Heart left ventricle (tissue), 16 donors: ENCODE results near the gene RAB40C. TPM values are rescaled to one million over a fixed set of nuclear protein-coding genes. Genes with fewer than 3 reads are reported as not detected.
"Not testable (repeated sequence)": the region's sequence is repeated elsewhere in the genome, so short reads cannot be mapped to it uniquely, and the experiment has no call there.

Experiments
- ATAC-seq, 4 donors: fragments of 200-7000 bp; cut with Tn5 transposase; one replicate each; pipeline ENCODE4 v1.9.1; 2020 to 2022; ENCODE audit warnings: moderate library complexity in 4 of 4, mild to moderate bottlenecking in 3 of 4, moderate number of reproducible peaks in 1 of 4
- DNase-seq, 5 donors: peaks; one replicate each; pipeline ENCODE4 v3.0.0-alpha.2; 2020
- H3K27ac ChIP-seq, 12 donors: fragments of 200-600 bp; sonication (generic) in 4 of 12; one replicate each; pipeline versions ENCODE4 v1.5.0 to v1.8.0; 2016 to 2022; ENCODE audit warnings: mild to moderate bottlenecking in 2 of 12
- H3K27me3 ChIP-seq, 9 donors: fragments of 200-600 bp; sonication (generic) in 2 of 9; one replicate each; pipeline versions ENCODE4 v1.5.1 to v1.8.0; 2016 to 2022; ENCODE audit warnings: mild to moderate bottlenecking in 3 of 9
- H3K36me3 ChIP-seq, 9 donors: fragments of 200-600 bp; sonication (generic) in 2 of 9; one replicate each; pipeline versions ENCODE4 v1.5.0 to v1.8.0; 2018 to 2022; ENCODE audit warnings: mild to moderate bottlenecking in 2 of 9
- H3K4me1 ChIP-seq, 12 donors: fragments of 200-600 bp; sonication (generic) in 4 of 12; one replicate each; pipeline versions ENCODE4 v1.5.0 to v1.8.0; 2016 to 2022; ENCODE audit warnings: mild to moderate bottlenecking in 3 of 12
- H3K4me3 ChIP-seq, 12 donors: fragments of 200-600 bp; sonication (generic) in 4 of 12; one replicate each; pipeline versions ENCODE4 v1.5.0 to v1.8.0; 2017 to 2022; ENCODE audit warnings: mild to moderate bottlenecking in 9 of 12, moderate library complexity in 4 of 12
- H3K9me3 ChIP-seq, 12 donors: fragments of 200-600 bp; sonication (generic) in 4 of 12; one replicate each; pipeline versions ENCODE4 v1.5.0 to v1.8.0; 2016 to 2022; ENCODE audit warnings: mild to moderate bottlenecking in 1 of 12
- POLR2A ChIP-seq, 2 donors: fragments of 450-650 bp; IDR thresholded peaks; one replicate each; pipeline ENCODE4 v1.6.1; 2017; ENCODE audit warnings: antibody characterized with exemption in 2 of 2, mild to moderate bottlenecking in 2 of 2, moderate library complexity in 2 of 2
- WGBS, 4 donors: extraction: QIAGEN DNeasy Blood & Tissue Kit in 2 of 4; methylation state at CpG; one replicate each; pipeline versions ENCODE4 v1.1.5 to v1.1.7; 2013 to 2018; 5-methylcytosine and 5-hydroxymethylcytosine counted together
- intact Hi-C, 10 donors: fragments of 100-400 bp; cut with DNase I; formaldehyde crosslinking; loops; one replicate each; pipeline versions ENCODE4 v1.11.1 to v1.14.2; 2022
- polyA plus RNA-seq, 2 donors: library from polyadenylated mRNA; stranded (reverse); fragments of 200-250 nt; gene quantifications; one replicate each; pipeline ENCODE4 v1.2.3, GENCODE V29; 2013
- total RNA-seq, 9 donors: library from RNA; depleted of rRNA in 2 of 9; stranded (reverse); fragments of >200 nt in 2 of 9; fragmentation: NEBNext Ultra II Directional in 3 of 9; extraction: Animal tissue kit (Norgen Biotek cat#: 25700) in 3 of 9; gene quantifications; one replicate each; pipeline versions ENCODE4 v1.1.0 to v1.2.4, GENCODE V29; 2016 to 2023
- TF ChIP-seq, protein P1 (sequence below), 12 donors: fragments of 200-600 bp; sonication (generic) in 4 of 12; IDR thresholded peaks; one replicate each; pipeline versions ENCODE4 v1.5.0 to v1.8.0; 2018 to 2022; ENCODE audit warnings: antibody characterized with exemption in 12 of 12, mild to moderate bottlenecking in 5 of 12
- donor health status: ischemic (EF 13 %, LVEDD 7.1; RV severe dilation, severe dysfunction).
- donor health status: healthy with polysubstance abuse.
- donor health status: DM: no; HTN: yes; CAD: no.
- donor health status: DM: no; HTN: no; CAD: no.
- donor health status: ischemic (EF 25% LVEDD 6.9; RV normal size, moderate dysfunction).
- donor health status: ischemic (EF 25% LVEDD 5.7; RV mildly dilated, moderate dysfunction).
- donor health status: healthy.
- donor health status: DM: yes; HTN: yes; CAD: no.
- donor health status: ischemic (EF 35%, LVEDD 5.7; RV mildly dilated, moderate dysfunction).
- donor health status: nonischemic (EF 11% LVEDD 7.7; RV severe dilation, severe dysfunction).
- donor health status: DM: yes; HTN: yes; CAD: no.
- donor health status: PGD.
- donor health status: ischemic (EF 29% LVEDD 5.4; RV normal size, mild dysfunction).
- donor health status: nonischemic (EF 23%, LVEDD 6.1; RV moderate dilation, normal function).

The RAB40C gene
- total and polyA plus RNA-seq, 11 donors = 10.2 to 22.0 (median 12.8) TPM

- Histone ChIP-seq H3K36me3 (peaks cover 0 to 15% (median 1%) of the 10 kb centered on the region in 9 donors), H3K9me3 (no peaks in the 10 kb centered on the region), H3K27me3 (no peaks in the 10 kb centered on the region), H3K4me1 (peaks cover 0 to 36% (median 12%) of the 10 kb centered on the region in 12 donors), H3K27ac (no peak overlapping the region), H3K4me3 (no peak overlapping the region)
- no peak for ATAC-seq
- 83 to 89% (median 87%) methylated on average over 15 to 16 of the region's 16 CpGs for WGBS, 4 donors
- TF ChIP-seq POLR2A (IDR thresholded peaks at IDR 0.05) = no peak
- TF ChIP-seq, protein P1, sequence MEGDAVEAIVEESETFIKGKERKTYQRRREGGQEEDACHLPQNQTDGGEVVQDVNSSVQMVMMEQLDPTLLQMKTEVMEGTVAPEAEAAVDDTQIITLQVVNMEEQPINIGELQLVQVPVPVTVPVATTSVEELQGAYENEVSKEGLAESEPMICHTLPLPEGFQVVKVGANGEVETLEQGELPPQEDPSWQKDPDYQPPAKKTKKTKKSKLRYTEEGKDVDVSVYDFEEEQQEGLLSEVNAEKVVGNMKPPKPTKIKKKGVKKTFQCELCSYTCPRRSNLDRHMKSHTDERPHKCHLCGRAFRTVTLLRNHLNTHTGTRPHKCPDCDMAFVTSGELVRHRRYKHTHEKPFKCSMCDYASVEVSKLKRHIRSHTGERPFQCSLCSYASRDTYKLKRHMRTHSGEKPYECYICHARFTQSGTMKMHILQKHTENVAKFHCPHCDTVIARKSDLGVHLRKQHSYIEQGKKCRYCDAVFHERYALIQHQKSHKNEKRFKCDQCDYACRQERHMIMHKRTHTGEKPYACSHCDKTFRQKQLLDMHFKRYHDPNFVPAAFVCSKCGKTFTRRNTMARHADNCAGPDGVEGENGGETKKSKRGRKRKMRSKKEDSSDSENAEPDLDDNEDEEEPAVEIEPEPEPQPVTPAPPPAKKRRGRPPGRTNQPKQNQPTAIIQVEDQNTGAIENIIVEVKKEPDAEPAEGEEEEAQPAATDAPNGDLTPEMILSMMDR (IDR thresholded peaks at IDR 0.05) = no peak
- intact Hi-C loops = loop anchor here in 2 of 10 donors (5.0 kb wide), 1 partner anchor 33 kb away; no protein-coding TSS in a partner anchor
- DNase-seq = peak in 1 of 5 donors; percentile 9
Observed at GRCh38 chr16:593807-594206, 3.9 kb downstream of the RAB40C start.

DNA sequence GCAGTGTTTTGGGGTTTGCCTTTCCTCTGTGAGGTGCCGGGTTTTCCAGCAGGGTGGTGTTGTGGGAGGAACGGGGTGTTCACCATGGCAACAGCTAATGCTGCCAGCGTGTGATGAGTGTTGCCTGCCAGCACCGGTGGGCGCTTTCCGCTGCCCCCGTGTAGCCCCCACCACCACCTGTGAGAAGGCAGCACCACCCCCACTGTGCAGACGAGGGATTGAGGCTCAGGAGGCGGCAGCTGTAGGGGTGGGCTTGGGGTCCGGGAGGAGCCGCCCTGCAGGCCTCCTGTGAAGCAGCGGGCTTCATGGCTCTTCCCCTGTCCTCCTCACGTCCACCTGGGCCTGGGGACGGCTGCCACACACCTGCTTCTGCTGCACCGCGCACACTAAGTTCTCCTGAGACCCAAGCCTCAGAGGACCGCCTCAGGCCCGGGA, 5.2 kb downstream of the RAB40C start:
- Histone ChIP-seq H3K27me3 (no peaks in the 10 kb centered on the region), H3K27ac (no peak overlapping the region), H3K9me3 (no peaks in the 10 kb centered on the region), H3K4me3 (no peak overlapping the region), H3K36me3 (peaks cover 0 to 17% (median 6%) of the 10 kb centered on the region in 9 donors), H3K4me1 (peaks cover 0 to 36% (median 12%) of the 10 kb centered on the region in 12 donors)
- TF ChIP-seq POLR2A (IDR thresholded peaks at IDR 0.05) = no peak
- TF ChIP-seq, protein P1 (IDR thresholded peaks at IDR 0.05) = no peak
- intact Hi-C loops = loop anchor here in 1 of 10 donors (5.0 kb wide), 1 partner anchor 37 kb away; the partner anchor contains the start of gene WFIKKN1
- 85 to 92% (median 89%) methylated on average over 10 to 18 of the region's 18 CpGs for WGBS, 4 donors
- ATAC-seq (no peak), DNase-seq (peak in 1 of 5 donors; percentile 26)

DNA sequence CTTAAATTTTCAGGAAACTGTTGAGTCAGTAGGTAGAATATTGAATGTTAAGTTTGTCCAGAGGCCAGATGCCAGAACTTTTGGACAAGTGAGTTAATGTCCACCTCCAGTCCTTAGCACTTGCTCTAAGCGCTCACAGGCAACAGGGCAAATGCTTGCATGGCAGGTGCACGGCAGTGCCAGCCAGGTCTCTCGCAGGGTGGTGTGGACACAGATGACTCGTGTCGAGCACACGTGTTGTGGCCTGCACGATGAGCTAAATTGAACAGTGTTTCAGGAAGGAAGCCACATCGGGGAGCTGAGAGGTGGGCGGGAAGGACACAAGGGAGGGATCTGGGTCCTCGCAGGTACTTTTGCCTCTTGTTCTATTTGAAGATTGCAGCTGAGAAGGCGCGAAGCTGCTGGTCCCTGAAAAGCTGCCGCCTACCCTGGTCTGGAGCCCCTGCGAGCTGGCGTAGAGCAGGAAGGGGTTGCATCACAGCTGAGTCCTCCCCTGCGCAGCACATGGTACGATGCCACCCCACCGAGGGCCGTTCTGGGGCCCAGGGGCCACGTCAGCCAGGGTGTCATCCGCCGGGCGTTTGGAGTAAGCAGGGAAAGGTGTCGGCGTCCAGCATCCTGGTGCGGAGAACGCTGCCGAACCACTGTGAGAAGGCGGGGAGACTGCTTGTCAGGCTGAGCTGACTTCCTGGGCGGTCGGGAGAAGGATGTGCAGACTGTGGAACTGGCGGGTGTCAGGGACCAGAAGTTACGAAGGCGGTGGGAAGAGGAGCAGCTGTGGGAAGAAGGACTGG, 6.3 kb downstream of the RAB40C start:
- intact Hi-C loops = loop anchor here in 1 of 10 donors (5.0 kb wide), 1 partner anchor 36 kb away; the partner anchor contains the start of gene WFIKKN1
- 87 to 91% (median 90%) methylated on average over 34 of the region's 34 CpGs for WGBS, 4 donors
- no peak for TF ChIP-seq POLR2A (IDR thresholded peaks at IDR 0.05)
- TF ChIP-seq, protein P1 (IDR thresholded peaks at IDR 0.05) = no peak
- peak in 1 of 5 donors; percentile 19 for DNase-seq
- no peaks in the 10 kb centered on the region for H3K27me3 ChIP-seq
- peaks cover 0 to 28% (median 8%) of the 10 kb centered on the region in 12 donors for H3K4me1 ChIP-seq
- no peak for ATAC-seq
- peaks cover 0 to 24% (median 6%) of the 10 kb centered on the region in 9 donors for H3K36me3 ChIP-seq
- no peak overlapping the region for H3K27ac ChIP-seq
- no peak overlapping the region for H3K4me3 ChIP-seq
- no peaks in the 10 kb centered on the region for H3K9me3 ChIP-seq

- Histone ChIP-seq H3K4me1 (peaks cover 0 to 22% (median 5%) of the 10 kb centered on the region in 12 donors), H3K27me3 (no peaks in the 10 kb centered on the region), H3K9me3 (no peaks in the 10 kb centered on the region), H3K36me3 (peaks cover 0 to 24% (median 6%) of the 10 kb centered on the region in 9 donors), H3K4me3 (no peak overlapping the region), H3K27ac (no peak overlapping the region)
- intact Hi-C loops = loop anchor here in 1 of 10 donors (5.0 kb wide), 1 partner anchor 36 kb away; the partner anchor contains the start of gene WFIKKN1
- TF ChIP-seq, protein P1 (IDR thresholded peaks at IDR 0.05) = no peak
- no peak for TF ChIP-seq POLR2A (IDR thresholded peaks at IDR 0.05)
- DNase-seq (no peak), ATAC-seq (no peak)
- WGBS, 4 donors = 94 to 96% (median 96%) methylated on average over 12 of the region's 12 CpGs
Observed at GRCh38 chr16:596736-597060, 6.8 kb downstream of the RAB40C start.

- H3K9me3 ChIP-seq, H3K4me3 ChIP-seq, H3K27me3 ChIP-seq, H3K27ac ChIP-seq, DNase-seq, ATAC-seq: not testable (repeated sequence)
- Histone ChIP-seq H3K36me3 (peaks cover 0 to 22% (median 6%) of the 10 kb centered on the region in 9 donors), H3K4me1 (peaks cover 0 to 13% (median 0%) of the 10 kb centered on the region in 12 donors)
- intact Hi-C loops = loop anchor here in 1 of 10 donors (5.0 kb wide), 1 partner anchor 35 kb away; the partner anchor contains the start of gene WFIKKN1
- WGBS, 4 donors = 96 to 98% (median 97%) methylated on average over 6 to 7 of the region's 7 CpGs
Observed at GRCh38 chr16:597655-598054, 7.8 kb downstream of the RAB40C start.
